ENCODE measurements around the gene CD2BP2.

Gene CD2BP2

DNA sequence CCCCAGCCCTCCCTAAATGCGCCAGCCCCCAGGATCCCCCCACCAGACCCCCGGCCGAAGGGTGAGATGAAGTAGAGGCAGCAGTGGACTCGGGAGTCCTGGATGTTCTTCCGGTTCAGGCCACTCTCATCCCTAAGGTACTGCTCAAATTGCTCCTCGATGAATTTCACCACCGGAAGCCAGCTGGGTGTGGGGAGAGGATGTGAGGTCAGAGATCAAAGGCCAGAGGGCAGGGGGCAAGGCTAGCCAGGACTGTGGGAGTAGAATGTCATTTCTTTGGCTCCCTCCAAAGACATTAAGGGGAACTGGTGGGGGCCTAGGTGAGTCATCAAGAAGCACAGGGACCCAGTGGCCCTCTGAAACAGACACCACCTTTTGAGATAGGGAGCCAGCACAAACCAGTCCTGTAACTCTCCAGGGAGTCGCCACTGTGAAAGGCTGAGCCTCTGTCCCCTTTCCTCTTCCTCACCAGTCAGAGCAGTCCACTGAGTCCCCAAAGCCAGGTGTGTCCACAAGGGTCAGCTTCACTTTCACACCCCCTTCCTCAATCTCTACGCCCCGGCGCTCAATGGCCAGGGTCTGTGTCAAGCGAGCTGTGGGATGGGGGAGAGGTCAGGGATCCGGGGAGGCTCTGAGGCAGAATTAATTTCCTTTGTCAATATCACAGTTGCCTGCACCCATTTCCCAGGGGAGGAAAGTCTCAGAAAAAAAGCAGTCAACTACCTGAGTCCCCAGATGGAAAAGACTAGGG, 26.4 kb upstream of the CD2BP2 start:
- Histone ChIP-seq H3K9ac (no peak overlapping the region), H3K27me3 (ENCODE audit: insufficient read depth, low read depth) (no peaks in the 10 kb centered on the region), H3K79me2 (ENCODE audit: insufficient read depth, low read depth) (0 out of 2 replicates have a peak, but pooled peaks cover 4% of the 10 kb centered on the region), H3K4me1 (ENCODE audit: low read depth, poor library complexity, severe bottlenecking) (peaks cover 10% of the 10 kb centered on the region), H2AFZ (ENCODE audit: low read depth) (no peak overlapping the region), H3K36me3 (ENCODE audit: insufficient read depth) (no peaks in the 10 kb centered on the region), H3K27ac (no peak overlapping the region), H4K20me1 (ENCODE audit: insufficient read depth) (no peaks in the 10 kb centered on the region), H3K4me3 (IDR thresholded peaks at IDR 0.05; ENCODE audit: insufficient read depth, low read depth, low read length) (no peak overlapping the region), H3K4me2 (no peak overlapping the region)
- no peak for TF ChIP-seq CTCF (conservative IDR thresholded peaks at IDR 0.05; ENCODE audit: low read depth, low read length)

- Histone ChIP-seq H3K4me2 (no peak overlapping the region), H3K27ac (no peak overlapping the region), H2AFZ (ENCODE audit: low read depth) (no peak overlapping the region), H4K20me1 (ENCODE audit: insufficient read depth) (no peaks in the 10 kb centered on the region), H3K79me2 (ENCODE audit: insufficient read depth, low read depth) (0 out of 2 replicates have a peak, but pooled peaks cover 4% of the 10 kb centered on the region), H3K4me3 (IDR thresholded peaks at IDR 0.05; ENCODE audit: insufficient read depth, low read depth, low read length) (no peak overlapping the region), H3K36me3 (ENCODE audit: insufficient read depth) (no peaks in the 10 kb centered on the region), H3K4me1 (ENCODE audit: low read depth, poor library complexity, severe bottlenecking) (peaks cover 10% of the 10 kb centered on the region), H3K27me3 (ENCODE audit: insufficient read depth, low read depth) (no peaks in the 10 kb centered on the region), H3K9ac (no peak overlapping the region)
- TF ChIP-seq CTCF (conservative IDR thresholded peaks at IDR 0.05; ENCODE audit: low read depth, low read length), result no peak
Observed at GRCh38 chr16:30380803-30381208, 25.7 kb upstream of the CD2BP2 start.

DNA sequence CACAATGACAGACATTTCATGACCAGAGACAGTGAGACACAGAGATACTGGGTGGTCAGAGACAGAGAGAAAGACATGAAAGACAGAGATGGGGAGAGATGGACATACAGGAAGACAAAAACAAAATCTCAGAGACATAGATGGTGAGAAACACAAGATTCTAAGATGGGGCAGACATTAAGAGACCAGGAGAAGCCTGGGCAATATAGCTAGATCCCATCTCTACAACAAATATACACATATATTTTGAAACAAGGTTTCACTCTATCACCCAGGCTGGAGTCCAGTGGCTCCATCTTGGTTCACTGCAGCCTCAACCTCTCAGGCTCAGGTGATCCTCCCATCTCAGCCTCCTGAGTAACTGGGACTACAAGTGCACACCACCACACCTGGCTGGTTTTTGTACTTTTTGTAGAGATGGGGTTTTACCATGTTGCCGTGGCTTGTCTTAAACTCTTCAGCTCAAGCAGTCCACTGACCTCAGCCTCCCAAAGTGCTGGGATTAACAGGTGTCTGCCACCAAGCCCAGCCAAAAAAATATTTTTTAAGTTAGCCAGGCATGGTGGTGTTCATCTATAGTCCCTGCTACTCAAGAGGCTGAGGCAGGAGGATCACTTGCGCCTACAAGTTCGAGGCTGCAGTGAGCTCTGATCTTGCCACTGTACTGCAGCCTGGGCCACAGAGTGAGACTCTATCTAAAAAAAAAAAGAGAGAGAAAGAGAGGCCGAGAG, 25.1 kb upstream of the CD2BP2 start:
- no peaks in the 10 kb centered on the region for H3K27me3 ChIP-seq (ENCODE audit: insufficient read depth, low read depth)
- H3K4me3 ChIP-seq (IDR thresholded peaks at IDR 0.05; ENCODE audit: insufficient read depth, low read depth, low read length), result no peak overlapping the region
- no peaks in the 10 kb centered on the region for H4K20me1 ChIP-seq (ENCODE audit: insufficient read depth)
- no peak overlapping the region for H3K9ac ChIP-seq
- H3K4me2 ChIP-seq, result peak overlapping the region; percentile 97; the same call in 1 of the 2 replicates
- TF ChIP-seq CTCF (conservative IDR thresholded peaks at IDR 0.05; ENCODE audit: low read depth, low read length), result no peak
- 0 out of 2 replicates have a peak, but pooled peaks cover 4% of the 10 kb centered on the region for H3K79me2 ChIP-seq (ENCODE audit: insufficient read depth, low read depth)
- H2AFZ ChIP-seq (ENCODE audit: low read depth), result no peak overlapping the region
- peaks cover 10% of the 10 kb centered on the region for H3K4me1 ChIP-seq (ENCODE audit: low read depth, poor library complexity, severe bottlenecking)
- H3K27ac ChIP-seq, result no peak overlapping the region
- no peaks in the 10 kb centered on the region for H3K36me3 ChIP-seq (ENCODE audit: insufficient read depth)

DNA sequence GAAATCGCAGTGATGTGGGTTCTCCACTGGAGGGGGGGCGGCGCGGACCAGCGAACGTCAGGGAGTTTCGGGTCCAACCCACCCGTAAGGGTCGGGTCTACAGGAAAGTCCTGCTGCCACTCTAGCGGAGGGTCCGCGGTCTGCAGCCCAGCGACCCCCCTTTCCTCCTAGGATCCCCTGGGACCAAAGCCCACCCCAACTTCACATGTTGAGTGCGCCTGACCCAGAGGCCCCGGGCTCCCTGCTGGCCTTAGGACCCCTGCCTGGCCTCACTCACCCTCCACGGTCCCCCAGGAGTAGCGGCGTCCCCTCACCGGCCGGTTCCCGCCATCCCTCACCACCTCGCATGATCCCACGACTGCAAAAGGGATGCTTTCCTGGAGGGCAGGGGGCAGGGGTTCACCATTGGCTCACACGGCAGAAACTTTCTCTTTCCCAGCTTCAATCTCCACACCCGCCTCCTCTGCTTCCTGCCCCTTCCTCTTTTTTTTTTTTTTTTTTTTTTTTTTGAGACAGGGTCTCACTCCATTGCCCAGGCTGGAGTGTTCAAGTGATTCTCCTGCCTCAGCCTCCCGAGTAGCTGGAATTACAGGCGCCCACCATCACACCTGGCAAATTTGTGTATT, 24.2 kb upstream of the CD2BP2 start:
- no peak overlapping the region for H3K4me3 ChIP-seq (IDR thresholded peaks at IDR 0.05; ENCODE audit: insufficient read depth, low read depth, low read length)
- peak overlapping the region; percentile 97 for H3K4me2 ChIP-seq
- H3K27me3 ChIP-seq (ENCODE audit: insufficient read depth, low read depth), result no peaks in the 10 kb centered on the region
- H3K4me1 ChIP-seq (ENCODE audit: low read depth, poor library complexity, severe bottlenecking), result peaks cover 10% of the 10 kb centered on the region
- TF ChIP-seq CTCF (conservative IDR thresholded peaks at IDR 0.05; ENCODE audit: low read depth, low read length), result no peak
- H2AFZ ChIP-seq (ENCODE audit: low read depth), result peak overlapping the region; percentile 98; the same call in 1 of the 2 replicates
- peak overlapping the region; percentile 88; the same call in 1 of the 2 replicates for H3K9ac ChIP-seq
- 0 out of 2 replicates have a peak, but pooled peaks cover 4% of the 10 kb centered on the region for H3K79me2 ChIP-seq (ENCODE audit: insufficient read depth, low read depth)
- peak overlapping the region; percentile 99 for H3K27ac ChIP-seq
- H3K36me3 ChIP-seq (ENCODE audit: insufficient read depth), result no peaks in the 10 kb centered on the region
- H4K20me1 ChIP-seq (ENCODE audit: insufficient read depth), result no peaks in the 10 kb centered on the region
